ENCODE data around the gene DDX49. TPM values are rescaled to one million over a fixed set of nuclear protein-coding genes. Genes with fewer than 3 reads are reported as not detected.

The DDX49 gene
- total RNA-seq, 1 experiment from 2014 or later = 47.9 TPM

DNA sequence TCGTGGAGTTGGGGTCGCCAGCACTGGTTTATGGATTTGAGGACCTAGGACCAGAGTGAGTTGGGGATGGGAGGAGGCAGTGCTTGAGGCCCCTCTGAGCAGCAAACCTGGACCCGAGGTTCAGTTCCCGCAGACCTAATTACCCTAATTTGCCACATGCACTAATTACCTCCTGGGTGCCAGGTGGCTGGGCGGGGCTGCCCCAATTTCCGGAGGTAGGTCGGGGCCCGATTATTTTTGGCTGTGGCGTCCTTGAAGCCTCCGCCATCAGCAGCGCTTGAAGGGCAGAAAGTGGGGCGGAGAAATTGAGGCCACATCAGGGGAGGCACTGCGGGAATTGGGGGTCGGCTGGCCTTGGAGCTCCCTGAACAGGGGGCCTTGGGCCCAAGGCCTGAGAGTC lies 27.4 kb downstream of the DDX49 start:
- Mint-ChIP-seq H3K4me3 (no peak overlapping the region), H3K36me3 (no peaks in the 10 kb centered on the region), H3K27ac (no peak overlapping the region), H3K27me3 (ENCODE audit: low read depth) (peaks cover 20% of the 10 kb centered on the region), H3K9me3 (no peaks in the 10 kb centered on the region), H3K4me1 (peaks cover 5% of the 10 kb centered on the region)
- DNase-seq (ENCODE audit: low spot score) (no peak), ATAC-seq (no peak)
- TF ChIP-seq FOXP4 (CRISPR knock-in tag; IDR thresholded peaks at IDR 0.05) (no peak), MXD4 (CRISPR knock-in tag; IDR thresholded peaks at IDR 0.05; ENCODE audit: borderline replicate concordance) (no peak), ZNF416 (CRISPR knock-in tag; IDR thresholded peaks at IDR 0.05) (no peak), FOXK1 (CRISPR knock-in tag; IDR thresholded peaks at IDR 0.05) (no peak)
- TF ChIP-seq, protein P1, sequence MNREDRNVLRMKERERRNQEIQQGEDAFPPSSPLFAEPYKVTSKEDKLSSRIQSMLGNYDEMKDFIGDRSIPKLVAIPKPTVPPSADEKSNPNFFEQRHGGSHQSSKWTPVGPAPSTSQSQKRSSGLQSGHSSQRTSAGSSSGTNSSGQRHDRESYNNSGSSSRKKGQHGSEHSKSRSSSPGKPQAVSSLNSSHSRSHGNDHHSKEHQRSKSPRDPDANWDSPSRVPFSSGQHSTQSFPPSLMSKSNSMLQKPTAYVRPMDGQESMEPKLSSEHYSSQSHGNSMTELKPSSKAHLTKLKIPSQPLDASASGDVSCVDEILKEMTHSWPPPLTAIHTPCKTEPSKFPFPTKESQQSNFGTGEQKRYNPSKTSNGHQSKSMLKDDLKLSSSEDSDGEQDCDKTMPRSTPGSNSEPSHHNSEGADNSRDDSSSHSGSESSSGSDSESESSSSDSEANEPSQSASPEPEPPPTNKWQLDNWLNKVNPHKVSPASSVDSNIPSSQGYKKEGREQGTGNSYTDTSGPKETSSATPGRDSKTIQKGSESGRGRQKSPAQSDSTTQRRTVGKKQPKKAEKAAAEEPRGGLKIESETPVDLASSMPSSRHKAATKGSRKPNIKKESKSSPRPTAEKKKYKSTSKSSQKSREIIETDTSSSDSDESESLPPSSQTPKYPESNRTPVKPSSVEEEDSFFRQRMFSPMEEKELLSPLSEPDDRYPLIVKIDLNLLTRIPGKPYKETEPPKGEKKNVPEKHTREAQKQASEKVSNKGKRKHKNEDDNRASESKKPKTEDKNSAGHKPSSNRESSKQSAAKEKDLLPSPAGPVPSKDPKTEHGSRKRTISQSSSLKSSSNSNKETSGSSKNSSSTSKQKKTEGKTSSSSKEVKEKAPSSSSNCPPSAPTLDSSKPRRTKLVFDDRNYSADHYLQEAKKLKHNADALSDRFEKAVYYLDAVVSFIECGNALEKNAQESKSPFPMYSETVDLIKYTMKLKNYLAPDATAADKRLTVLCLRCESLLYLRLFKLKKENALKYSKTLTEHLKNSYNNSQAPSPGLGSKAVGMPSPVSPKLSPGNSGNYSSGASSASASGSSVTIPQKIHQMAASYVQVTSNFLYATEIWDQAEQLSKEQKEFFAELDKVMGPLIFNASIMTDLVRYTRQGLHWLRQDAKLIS (CRISPR knock-in tag; IDR thresholded peaks at IDR 0.05; ENCODE audit: borderline replicate concordance) = no peak
- CTCF ChIA-PET = interaction anchor here (0.7 kb wide), 1 partner anchor 40 kb away, joined by 5 read pairs; no protein-coding TSS in a partner anchor
- POLR2A ChIA-PET = interaction anchor here (0.7 to 0.9 kb wide), 2 partner anchors 15 to 28 kb away, joined by 3 to 11 read pairs; no protein-coding TSS in a partner anchor

GRCh38 chr19:18948075-18948975 lies 28.8 kb downstream of the DDX49 start:
- H3K27ac Mint-ChIP-seq = no peak overlapping the region

More at GRCh38 chr19:18948075-18948975, 28.8 kb downstream of the DDX49 start:
- ATAC-seq (no peak), DNase-seq (ENCODE audit: low spot score) (no peak)
- TF ChIP-seq MXD4 (CRISPR knock-in tag; IDR thresholded peaks at IDR 0.05; ENCODE audit: borderline replicate concordance) (no peak), FOXP4 (CRISPR knock-in tag; IDR thresholded peaks at IDR 0.05) (no peak)
- TF ChIP-seq, protein P2, sequence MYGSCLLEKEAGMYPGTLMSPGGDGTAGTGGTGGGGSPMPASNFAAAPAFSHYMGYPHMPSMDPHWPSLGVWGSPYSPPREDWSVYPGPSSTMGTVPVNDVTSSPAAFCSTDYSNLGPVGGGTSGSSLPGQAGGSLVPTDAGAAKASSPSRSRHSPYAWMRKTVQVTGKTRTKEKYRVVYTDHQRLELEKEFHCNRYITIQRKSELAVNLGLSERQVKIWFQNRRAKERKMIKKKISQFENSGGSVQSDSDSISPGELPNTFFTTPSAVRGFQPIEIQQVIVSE (CRISPR knock-in tag; IDR thresholded peaks at IDR 0.05; ENCODE audit: borderline replicate concordance) = no peak
- TF ChIP-seq, protein P3, sequence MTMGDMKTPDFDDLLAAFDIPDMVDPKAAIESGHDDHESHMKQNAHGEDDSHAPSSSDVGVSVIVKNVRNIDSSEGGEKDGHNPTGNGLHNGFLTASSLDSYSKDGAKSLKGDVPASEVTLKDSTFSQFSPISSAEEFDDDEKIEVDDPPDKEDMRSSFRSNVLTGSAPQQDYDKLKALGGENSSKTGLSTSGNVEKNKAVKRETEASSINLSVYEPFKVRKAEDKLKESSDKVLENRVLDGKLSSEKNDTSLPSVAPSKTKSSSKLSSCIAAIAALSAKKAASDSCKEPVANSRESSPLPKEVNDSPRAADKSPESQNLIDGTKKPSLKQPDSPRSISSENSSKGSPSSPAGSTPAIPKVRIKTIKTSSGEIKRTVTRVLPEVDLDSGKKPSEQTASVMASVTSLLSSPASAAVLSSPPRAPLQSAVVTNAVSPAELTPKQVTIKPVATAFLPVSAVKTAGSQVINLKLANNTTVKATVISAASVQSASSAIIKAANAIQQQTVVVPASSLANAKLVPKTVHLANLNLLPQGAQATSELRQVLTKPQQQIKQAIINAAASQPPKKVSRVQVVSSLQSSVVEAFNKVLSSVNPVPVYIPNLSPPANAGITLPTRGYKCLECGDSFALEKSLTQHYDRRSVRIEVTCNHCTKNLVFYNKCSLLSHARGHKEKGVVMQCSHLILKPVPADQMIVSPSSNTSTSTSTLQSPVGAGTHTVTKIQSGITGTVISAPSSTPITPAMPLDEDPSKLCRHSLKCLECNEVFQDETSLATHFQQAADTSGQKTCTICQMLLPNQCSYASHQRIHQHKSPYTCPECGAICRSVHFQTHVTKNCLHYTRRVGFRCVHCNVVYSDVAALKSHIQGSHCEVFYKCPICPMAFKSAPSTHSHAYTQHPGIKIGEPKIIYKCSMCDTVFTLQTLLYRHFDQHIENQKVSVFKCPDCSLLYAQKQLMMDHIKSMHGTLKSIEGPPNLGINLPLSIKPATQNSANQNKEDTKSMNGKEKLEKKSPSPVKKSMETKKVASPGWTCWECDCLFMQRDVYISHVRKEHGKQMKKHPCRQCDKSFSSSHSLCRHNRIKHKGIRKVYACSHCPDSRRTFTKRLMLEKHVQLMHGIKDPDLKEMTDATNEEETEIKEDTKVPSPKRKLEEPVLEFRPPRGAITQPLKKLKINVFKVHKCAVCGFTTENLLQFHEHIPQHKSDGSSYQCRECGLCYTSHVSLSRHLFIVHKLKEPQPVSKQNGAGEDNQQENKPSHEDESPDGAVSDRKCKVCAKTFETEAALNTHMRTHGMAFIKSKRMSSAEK (CRISPR knock-in tag; IDR thresholded peaks at IDR 0.05; ENCODE audit: borderline replicate concordance) = no peak
- CTCF ChIA-PET = no interaction called here
- H3K4me3 Mint-ChIP-seq = no peak overlapping the region
- no peaks in the 10 kb centered on the region for H3K4me1 Mint-ChIP-seq
- peaks cover 12% of the 10 kb centered on the region for H3K27me3 Mint-ChIP-seq (ENCODE audit: low read depth)
- H3K36me3 Mint-ChIP-seq = no peaks in the 10 kb centered on the region
- POLR2A ChIA-PET = interaction anchor here (0.6 kb wide), 1 partner anchor 24 kb away, joined by 6 read pairs; no protein-coding TSS in a partner anchor
- no peaks in the 10 kb centered on the region for H3K9me3 Mint-ChIP-seq

Data from WTC11 (cell line).